Mesothelial cell of epicardium (in vitro differentiated cells): ENCODE results near the gene GNAO1. TPM values are rescaled to one million over a fixed set of nuclear protein-coding genes. Genes with fewer than 3 reads are reported as not detected.

Source experiments
- DNase-seq, 2 experiments: peaks; one replicate each; pipeline ENCODE4 v3.0.0; 2021; ENCODE audit warnings: low spot score in 2 of 2; ENCODE audit not compliant: unreplicated experiment in 2 of 2
- H3K27ac Mint-ChIP-seq: 2 replicates; pipeline ENCODE4 v1.8.0; 2021; ENCODE audit warnings: mixed read lengths
- H3K27me3 Mint-ChIP-seq: 2 replicates; pipeline ENCODE4 v1.8.0; 2021; ENCODE audit warnings: low read depth, mixed read lengths
- H3K36me3 Mint-ChIP-seq: 2 replicates; pipeline ENCODE4 v1.8.0; 2021; ENCODE audit warnings: mixed read lengths
- H3K4me1 Mint-ChIP-seq: 2 replicates; pipeline ENCODE4 v1.8.0; 2021; ENCODE audit warnings: mixed read lengths
- H3K4me3 Mint-ChIP-seq: 2 replicates; pipeline ENCODE4 v1.8.0; 2021; ENCODE audit warnings: mild to moderate bottlenecking, moderate library complexity, mixed read lengths
- H3K9me3 Mint-ChIP-seq: 2 replicates; pipeline ENCODE4 v1.8.0; 2021; ENCODE audit warnings: mixed read lengths
- CTCF ChIP-seq: fragments of 200-600 bp; sonication (generic); IDR thresholded peaks from one replicate; pipeline ENCODE4 v1.5.0; 2021; ENCODE audit warnings: antibody characterized with exemption; ENCODE audit not compliant: unreplicated experiment
- total RNA-seq: library from RNA; stranded (reverse); gene quantifications from 3 replicates; pipeline ENCODE4 v1.2.1, GENCODE V29; 2021

Gene GNAO1
- total RNA-seq, 1 donor from 2014 or later = 3.3 TPM

- no peak for TF ChIP-seq CTCF
- H3K4me3 Mint-ChIP-seq = no peak overlapping the region
- peaks cover 2% of the 10 kb centered on the region for H3K4me1 Mint-ChIP-seq
- H3K27ac Mint-ChIP-seq = no peak overlapping the region
- no peaks in the 10 kb centered on the region for H3K36me3 Mint-ChIP-seq
- DNase-seq = no peak
- H3K9me3 Mint-ChIP-seq = no peaks in the 10 kb centered on the region
- peaks cover 9% of the 10 kb centered on the region for H3K27me3 Mint-ChIP-seq
These were observed 28.2 kb upstream of the GNAO1 start for GRCh38 chr16:56163089-56163488.

GRCh38 chr16:56163938-56164337, 27.4 kb upstream of the GNAO1 start:
- Mint-ChIP-seq H3K36me3 (no peaks in the 10 kb centered on the region), H3K4me1 (peaks cover 2% of the 10 kb centered on the region), H3K9me3 (no peaks in the 10 kb centered on the region), H3K27ac (no peak overlapping the region), H3K4me3 (no peak overlapping the region), H3K27me3 (peaks cover 9% of the 10 kb centered on the region)
- DNase-seq = no peak
- TF ChIP-seq CTCF = no peak

GRCh38 chr16:56164636-56165035, 26.7 kb upstream of the GNAO1 start:
- H3K4me3 Mint-ChIP-seq = no peak overlapping the region
- H3K36me3 Mint-ChIP-seq = no peaks in the 10 kb centered on the region

GRCh38 chr16:56174411-56174810, 16.9 kb upstream of the GNAO1 start:
- H3K9me3 Mint-ChIP-seq = peaks cover 53% of the 10 kb centered on the region
- TF ChIP-seq CTCF = no peak
- no peak overlapping the region for H3K27ac Mint-ChIP-seq
- no peak overlapping the region for H3K4me3 Mint-ChIP-seq
- H3K36me3 Mint-ChIP-seq = no peaks in the 10 kb centered on the region
- no peaks in the 10 kb centered on the region for H3K4me1 Mint-ChIP-seq
- peaks cover 2% of the 10 kb centered on the region for H3K27me3 Mint-ChIP-seq
- DNase-seq = no peak

More at GRCh38 chr16:56164636-56165035, 26.7 kb upstream of the GNAO1 start:
- no peak for DNase-seq
- Mint-ChIP-seq H3K27ac (no peak overlapping the region), H3K27me3 (peaks cover 9% of the 10 kb centered on the region), H3K4me1 (peaks cover 2% of the 10 kb centered on the region), H3K9me3 (no peaks in the 10 kb centered on the region)
- TF ChIP-seq CTCF = no peak

- H3K9me3 Mint-ChIP-seq = peaks cover 41% of the 10 kb centered on the region
- H3K4me1 Mint-ChIP-seq = no peaks in the 10 kb centered on the region
- TF ChIP-seq CTCF = no peak
- no peaks in the 10 kb centered on the region for H3K36me3 Mint-ChIP-seq
- no peak overlapping the region for H3K27ac Mint-ChIP-seq
- peaks cover 24% of the 10 kb centered on the region for H3K27me3 Mint-ChIP-seq
- no peak for DNase-seq
- no peak overlapping the region for H3K4me3 Mint-ChIP-seq
These were observed 9.9 kb upstream of the GNAO1 start for GRCh38 chr16:56181401-56181800.

GRCh38 chr16:56183266-56183665, 8.0 kb upstream of the GNAO1 start:
- H3K27me3 Mint-ChIP-seq = peaks cover 35% of the 10 kb centered on the region
- no peak for TF ChIP-seq CTCF
- no peaks in the 10 kb centered on the region for H3K4me1 Mint-ChIP-seq
- no peak for DNase-seq
- H3K27ac Mint-ChIP-seq = no peak overlapping the region
- H3K36me3 Mint-ChIP-seq = no peaks in the 10 kb centered on the region
- peaks cover 31% of the 10 kb centered on the region for H3K9me3 Mint-ChIP-seq
- H3K4me3 Mint-ChIP-seq = no peak overlapping the region
